HG02763 (cell line): ENCODE results near the gene CUBN.

Source experiments
- ATAC-seq: cut with Tn5 transposase; IDR thresholded peaks from one replicate; pipeline ENCODE4 v1.9.1; 2021; ENCODE audit warnings: mild to moderate bottlenecking, moderate library complexity; ENCODE audit not compliant: unreplicated experiment

Gene CUBN

GRCh38 chr10:16890691-16891090 lies 238.9 kb downstream of the CUBN start:
- no peak for ATAC-seq

GRCh38 chr10:16887565-16887964 lies 242.0 kb downstream of the CUBN start:
- ATAC-seq = no peak

- no peak for ATAC-seq
Observed at GRCh38 chr10:16886031-16886430, 243.6 kb downstream of the CUBN start.

GRCh38 chr10:16884497-16884896 lies 245.1 kb downstream of the CUBN start:
- ATAC-seq = no peak

GRCh38 chr10:16883084-16883483 lies 246.5 kb downstream of the CUBN start:
- no peak for ATAC-seq

- ATAC-seq = no peak
Observed at GRCh38 chr10:16870331-16870730, 259.3 kb downstream of the CUBN start.

GRCh38 chr10:16867990-16868389 lies 261.6 kb downstream of the CUBN start:
- no peak for ATAC-seq

- ATAC-seq = no peak
Observed at GRCh38 chr10:16867556-16867955, 262.1 kb downstream of the CUBN start.

- no peak for ATAC-seq
Observed at GRCh38 chr10:16866541-16867275, 262.9 kb downstream of the CUBN start.

- ATAC-seq = no peak
Observed at GRCh38 chr10:16865766-16866165, 263.8 kb downstream of the CUBN start.

- no peak for ATAC-seq
Observed at GRCh38 chr10:16863766-16864165, 265.8 kb downstream of the CUBN start.

- ATAC-seq = no peak
Observed at GRCh38 chr10:16857419-16857818, 272.2 kb downstream of the CUBN start.

- ATAC-seq = no peak
Observed at GRCh38 chr10:16856567-16856966, 273.0 kb downstream of the CUBN start.

- no peak for ATAC-seq
Observed at GRCh38 chr10:16856092-16856491, 273.5 kb downstream of the CUBN start.

GRCh38 chr10:16854623-16855022 lies 275.0 kb downstream of the CUBN start:
- ATAC-seq = no peak

- ATAC-seq = no peak
Observed at GRCh38 chr10:16853809-16854208, 275.8 kb downstream of the CUBN start.

- ATAC-seq = no peak
Observed at GRCh38 chr10:16853201-16853600, 276.4 kb downstream of the CUBN start.

GRCh38 chr10:16852624-16853023 lies 277.0 kb downstream of the CUBN start:
- no peak for ATAC-seq

GRCh38 chr10:16848562-16849154 lies 281.0 kb downstream of the CUBN start:
- no peak for ATAC-seq

GRCh38 chr10:16847644-16848043 lies 282.0 kb downstream of the CUBN start:
- ATAC-seq = no peak

- ATAC-seq = no peak
Observed at GRCh38 chr10:16845248-16845647, 284.4 kb downstream of the CUBN start.

- ATAC-seq = no peak
Observed at GRCh38 chr10:16843252-16843870, 286.2 kb downstream of the CUBN start.
